K562 (cell line): ENCODE measurements around the gene TMEM79. TPM values are rescaled to one million over a fixed set of nuclear protein-coding genes. Genes with fewer than 3 reads are reported as not detected.
A peak's percentile ranks its signal among the peaks of the same experiment; 100 is the strongest.

Experiments
- ATAC-seq: fragments of 200-7000 bp; cut with Tn5 transposase; 3 replicates; pipeline ENCODE4 v1.9.1; 2020; ENCODE audit warnings: moderate library complexity
- Bru-seq: library from RNA; stranded (reverse); fragments of 400-500 nt; gene quantifications from one replicate; lab custom pipeline; 2021; lab: Mats Ljungman, UMichigan
- BruChase-seq, 2 experiments: library from RNA; stranded (reverse); fragments of 400-500 nt; gene quantifications; one replicate each; lab custom pipeline; 2021; lab: Mats Ljungman, UMichigan
- BruUV-seq: library from RNA; stranded (reverse); fragments of 400-500 nt; replicated peaks from 2 replicates; lab custom pipeline; 2021; lab: Mats Ljungman, UMichigan
- CTCF ChIA-PET: fragments of 300-600 bp; formaldehyde crosslinking; extraction: SDS; loops from one replicate; lab custom pipeline; 2021; ENCODE audit warnings: low intra/inter-chr PET ratio; lab: Yijun Ruan, JAX
- POLR2A ChIA-PET: fragments of 300-600, 350-650 bp; sonication (Branson Sonifier 250); formaldehyde crosslinking; extraction: SDS; loops from one replicate; lab custom pipeline; 2021; ENCODE audit warnings: antibody characterized with exemption, inconsistent platforms; lab: Yijun Ruan, JAX
- DNase-seq, 4 experiments: peaks; one replicate each; pipeline versions ENCODE4 v3.0.0 to v3.0.0-alpha.2; 2011 to 2018; ENCODE audit warnings: low spot score in 3 of 4, mixed read lengths in 3 of 4; ENCODE audit errors: extremely low read depth in 1 of 4
- FAIRE-seq: peaks from 2 replicates; lab custom pipeline; 2011; peaks lifted over from hg19 to GRCh38; lab: Jason Lieb, UNC
- H2AFZ ChIP-seq: 2 replicates; pipeline ENCODE4 v1.6.0; 2011; ENCODE audit warnings: low read depth, low read length, control low read depth, inconsistent platforms
- H3K27ac ChIP-seq: fragments of 200-600 bp; 3 replicates; pipeline ENCODE4 v1.8.0; 2011; ENCODE audit warnings: low read depth, mild to moderate bottlenecking, control low read depth, inconsistent platforms, low read length, moderate library complexity, mixed read lengths; ENCODE audit errors: extremely low read depth
- H3K27me3 ChIP-seq, 2 experiments: fragments of 300-600 bp in 1 of 2; 2 replicates in 1 of 2; 3 replicates in 1 of 2; pipeline versions ENCODE4 v1.6.0 to v1.8.0; 2011; ENCODE audit warnings: inconsistent platforms in 2 of 2, low read length in 2 of 2, mild to moderate bottlenecking in 1 of 2, mixed read lengths in 1 of 2, moderate library complexity in 1 of 2; ENCODE audit not compliant: control insufficient read depth in 2 of 2, insufficient read depth in 2 of 2
- H3K36me3 ChIP-seq: fragments of 300-600 bp; 3 replicates; pipeline ENCODE4 v1.8.0; 2011; ENCODE audit warnings: mild to moderate bottlenecking, low read length, inconsistent platforms; ENCODE audit not compliant: control insufficient read depth, insufficient read depth
- H3K4me1 ChIP-seq, 2 experiments: fragments of 200-600 bp in 1 of 2; replicated peaks in 1 of 2; 2 replicates in 1 of 2; 3 replicates in 1 of 2; pipeline versions ENCODE4 v1.5.1 to v1.8.0; 2011; ENCODE audit warnings: inconsistent platforms in 2 of 2, low read length in 2 of 2, mild to moderate bottlenecking in 1 of 2, mixed read lengths in 1 of 2, moderate library complexity in 1 of 2; ENCODE audit not compliant: control insufficient read depth in 2 of 2, insufficient read depth in 2 of 2
- H3K4me2 ChIP-seq: 2 replicates; pipeline ENCODE4 v1.6.1; 2011; ENCODE audit warnings: low read length, control low read depth, inconsistent platforms, mixed read lengths; ENCODE audit not compliant: insufficient read depth
- H3K4me3 ChIP-seq: fragments of 200-600 bp; sonication (generic), shearing (Covaris generic); 2 replicates; pipeline ENCODE4 v1.5.1; 2016; ENCODE audit warnings: control low read depth, inconsistent platforms
- H3K79me2 ChIP-seq: fragments of 200-600 bp; 3 replicates; pipeline ENCODE4 v1.8.0; 2011; ENCODE audit warnings: low read length, inconsistent platforms; ENCODE audit not compliant: control insufficient read depth, insufficient read depth
- H3K9ac ChIP-seq, 2 experiments: 2 replicates each; pipeline versions ENCODE4 v1.6.0 to v1.6.1; 2011; ENCODE audit warnings: low read depth in 2 of 2, low read length in 2 of 2, control low read depth in 1 of 2, inconsistent platforms in 1 of 2, mild to moderate bottlenecking in 1 of 2, mixed read lengths in 1 of 2; ENCODE audit not compliant: insufficient read depth in 1 of 2
- H3K9me1 ChIP-seq: one replicate; pipeline ENCODE4 v1.6.0; 2011; ENCODE audit warnings: inconsistent platforms, mild to moderate bottlenecking, low read length, moderate library complexity; ENCODE audit not compliant: control insufficient read depth, insufficient read depth
- H3K9me3 ChIP-seq: replicated peaks from 2 replicates; pipeline ENCODE4 v1.5.1; 2011; ENCODE audit warnings: low read depth, low read length, inconsistent platforms; ENCODE audit not compliant: control insufficient read depth, insufficient read depth
- H4K20me1 ChIP-seq: replicated peaks from 2 replicates; pipeline ENCODE4 v1.6.1; 2011; ENCODE audit warnings: low read length, inconsistent platforms, mixed read lengths; ENCODE audit not compliant: control insufficient read depth, insufficient read depth
- DLX4 ChIP-seq: fragments of 250-450 bp; sonication (Bioruptor Pico); IDR thresholded peaks from 2 replicates; pipeline ENCODE4 v1.6.1; 2021; ENCODE audit warnings: mild to moderate bottlenecking
- FIP1L1 ChIP-seq: fragments of 200-400 bp; formaldehyde crosslinking; IDR thresholded peaks from 2 replicates; pipeline ENCODE4 v1.6.1; 2018; ENCODE audit warnings: mild to moderate bottlenecking, low read depth, low read length; ENCODE audit not compliant: poor library complexity, severe bottlenecking
- GMEB1 ChIP-seq: fragments of 250-450 bp; sonication (Bioruptor Pico); IDR thresholded peaks from 2 replicates; pipeline ENCODE4 v1.4.0; 2020; ENCODE audit warnings: mild to moderate bottlenecking
- HOMEZ ChIP-seq: fragments of 250-450 bp; sonication (Bioruptor Pico); IDR thresholded peaks from 2 replicates; pipeline ENCODE4 v1.4.0; 2020; ENCODE audit warnings: mild to moderate bottlenecking, moderate library complexity
- ID3 ChIP-seq, 2 experiments: fragments of 250-450 bp in 1 of 2; fragments of 450-650 bp in 1 of 2; sonication (Bioruptor Pico) in 1 of 2; IDR thresholded peaks; 2 replicates each; pipeline versions ENCODE4 v1.6.1 to v1.8.0; 2016 to 2021; ENCODE audit warnings: mild to moderate bottlenecking in 2 of 2, moderate library complexity in 2 of 2, missing compliant biosample characterization in 1 of 2, missing genetic modification characterization in 1 of 2
- JUND ChIP-seq, 2 experiments: IDR thresholded peaks; 2 replicates in 1 of 2; 3 replicates in 1 of 2; pipeline ENCODE4 v1.6.1; 2011; ENCODE audit warnings: borderline replicate concordance in 2 of 2, low read depth in 2 of 2, low read length in 2 of 2, improper control_type of control experiment in 1 of 2, missing biosample characterization in 1 of 2, missing genetic modification characterization in 1 of 2, missing genetic modification reagents in 1 of 2
- KLF6 ChIP-seq: fragments of 250-450 bp; sonication (Bioruptor Pico); IDR thresholded peaks from 2 replicates; pipeline ENCODE4 v1.4.0; 2020; ENCODE audit warnings: mild to moderate bottlenecking, moderate library complexity, borderline replicate concordance
- L3MBTL2 ChIP-seq: fragments of 450-650 bp; IDR thresholded peaks from 2 replicates; pipeline ENCODE4 v1.6.1; 2016; ENCODE audit warnings: mild to moderate bottlenecking, moderate library complexity
- NEUROD1 ChIP-seq: fragments of 150-350 bp; IDR thresholded peaks from 2 replicates; pipeline ENCODE4 v1.6.1; 2014; ENCODE audit warnings: borderline replicate concordance, low read length, low read depth; ENCODE audit not compliant: partially characterized antibody
- NFATC3 ChIP-seq: fragments of 450-650 bp; IDR thresholded peaks from 2 replicates; pipeline ENCODE4 v1.6.1; 2017; ENCODE audit warnings: mild to moderate bottlenecking
- POLR2AphosphoS2 ChIP-seq: IDR thresholded peaks from 2 replicates; pipeline ENCODE4 v1.6.1; 2012; ENCODE audit warnings: low read length, improper control_type of control experiment
- ZNF23 ChIP-seq: fragments of 250-450 bp; sonication (Bioruptor Pico); IDR thresholded peaks from 2 replicates; pipeline ENCODE4 v1.4.0; 2020; ENCODE audit warnings: mild to moderate bottlenecking
- WGBS: fragments of 100-300 bp; shearing (Covaris generic); methylation state at CpG from one replicate; pipeline ENCODE4 v1.1.6; 2016; ENCODE audit warnings: low coverage, mixed read lengths; ENCODE audit not compliant: insufficient coverage; ENCODE audit errors: missing lambda C conversion rate; 5-methylcytosine and 5-hydroxymethylcytosine counted together
- in situ Hi-C: fragments of 300-500 bp; cut with MboI; formaldehyde crosslinking; loops from 4 replicates; pipeline ENCODE4 v1.15.0; 2018; ENCODE audit warnings: inconsistent platforms, mixed read lengths
- intact Hi-C: fragments of 100-400 bp; cut with micrococcal nuclease; formaldehyde crosslinking; loops from 2 replicates; pipeline ENCODE4 v1.14.2; 2022
- long read RNA-seq, 3 experiments: library from polyadenylated mRNA in 2 of 3; library from RNA in 1 of 3; unstranded in 2 of 3; stranded (forward) in 1 of 3; transcript quantifications; one replicate each; pipeline ENCODE4 v2.0.0, GENCODE V29; 2019 to 2022
- polyA minus RNA-seq, 3 experiments: library from RNA; depleted of rRNA, polyadenylated mRNA; stranded (reverse); fragments of >200 nt; gene quantifications; 2 replicates each; pipeline ENCODE4 v1.2.3, GENCODE V29; 2011
- polyA plus RNA-seq, 8 experiments: library from polyadenylated mRNA; depleted of rRNA in 4 of 8; stranded (reverse) in 5 of 8; unstranded in 3 of 8; fragments of >200 nt; fragmentation: Nextera tagmentation in 2 of 8; fragmentation: Illumina TruSeq in 1 of 8; extraction: Ambion mirVana in 2 of 8; extraction: Trizol in 1 of 8; gene quantifications; 2 replicates each; pipeline versions ENCODE4 v1.2.1 to v1.2.3, GENCODE V29; 2011 to 2014; ENCODE audit warnings: inconsistent platforms in 1 of 8, missing spikeins in 1 of 8
- total RNA-seq, 7 experiments: library from RNA; depleted of rRNA in 6 of 7; stranded (reverse); fragments of >200 nt in 6 of 7; fragmentation: Illumina TruSeq in 2 of 7; extraction: Trizol in 2 of 7; gene quantifications; 2 replicates each; pipeline versions ENCODE4 v1.2.1 to v1.2.3, GENCODE V29; 2011 to 2021; ENCODE audit warnings: low replicate concordance in 1 of 7

Gene TMEM79
- 7.9 and 23.3 TPM in 2 replicates for total RNA-seq (2011; cell fraction: chromatin; rRNA removed; ENCODE audit: low replicate concordance)
- 23.9 and 26.5 TPM in 2 replicates for total RNA-seq (2011; cell fraction: nucleolus; rRNA removed)
- 14.7 and 15.8 TPM in 2 replicates for total RNA-seq (2011; cell fraction: nucleoplasm; rRNA removed)
- total RNA-seq (2014; rRNA removed) (3.8 and 6.9 TPM in 2 replicates), total RNA-seq (2014; rRNA removed; fragmentation: Illumina TruSeq; extraction: Trizol) (2.1 and 2.6 TPM in 2 replicates), total RNA-seq (2015; rRNA removed; fragmentation: Illumina TruSeq; extraction: Trizol) (5.1 and 5.4 TPM in 2 replicates), total RNA-seq (2021) (6.8 and 7.2 TPM in 2 replicates), polyA plus RNA-seq (2011; rRNA removed) (4.0 and 4.8 TPM in 2 replicates), polyA plus RNA-seq (2014; fragmentation: Illumina TruSeq; extraction: Trizol) (5.6 and 5.7 TPM in 2 replicates), polyA plus RNA-seq (2014; fragmentation: Nextera tagmentation; extraction: Ambion mirVana) (1 to 10 TPM in 1 of 2 experiments, under 1 TPM in 1; 0.69 to 1.2 TPM), polyA plus RNA-seq (2014; rRNA removed) (6.1 and 8.3 TPM in 2 replicates), polyA minus RNA-seq (2011; rRNA and poly(A)+ RNA removed) (2.3 TPM in 2 replicates), Bru-seq, nascent RNA (percentile 55 among the genes with signal in this experiment), BruChase-seq, experiment 1, labeled RNA remaining after a 2-hour chase (percentile 54 among the genes with signal in this experiment), BruChase-seq, experiment 2, labeled RNA remaining after a 6-hour chase (percentile 58 among the genes with signal in this experiment)
- polyA plus RNA-seq (2011; cell fraction: cytosol; rRNA removed): 5.0 and 12.1 TPM in 2 replicates
- 10.3 and 25.9 TPM in 2 replicates for polyA plus RNA-seq (2011; cell fraction: nucleus; rRNA removed)
- polyA plus RNA-seq (2012): 5.7 and 9.5 TPM in 2 replicates
- polyA minus RNA-seq (2011; cell fraction: cytosol; rRNA and poly(A)+ RNA removed): 1.6 and 2.3 TPM in 2 replicates
- polyA minus RNA-seq (2011; cell fraction: nucleus; rRNA and poly(A)+ RNA removed): 7.0 and 10.9 TPM in 2 replicates
- long read RNA-seq, experiment 1, partial matches to known transcripts: 18 of 27 reads
- long read RNA-seq, experiment 1, other reads (novel, unspliced or antisense): 5 of 27 reads
- long read RNA-seq, experiment 2, partial matches to known transcripts: 1 of 5 reads
- long read RNA-seq, experiment 2, other reads (novel, unspliced or antisense): 1 of 5 reads
- long read RNA-seq, experiment 3, transcript TMEM79-201 (4 exons, 2,191 nt): major isoform, 8 of 12 reads
- long read RNA-seq, experiment 3, partial matches to known transcripts: 2 of 12 reads
- long read RNA-seq, experiment 3, other reads (novel, unspliced or antisense): 2 of 12 reads

GRCh38 chr1:156284112-156284511 lies at the start of gene TMEM79:
TSS of gene TMEM79 (plus strand) at chr1:156284325. CDS start at chr1:156285227, 902 bp downstream.
- intact Hi-C loops: no loop called here
- Histone ChIP-seq H2AFZ (peak within 1 kb of the TSS; percentile 97), H3K79me2 (peaks cover 45% of the 10 kb centered on the region), H3K9me1 (no peaks in the 10 kb centered on the region), H3K4me2 (peak within 1 kb of the TSS; percentile 100), H3K4me1 (peaks cover 6 to 10% of the 10 kb centered on the region in 2 experiments; a peak in 4 of 5 replicates), H3K27ac (peak within 1 kb of the TSS; percentile 93), H3K9me3 (no peaks in the 10 kb centered on the region), H3K4me3 (peak within 1 kb of the TSS; percentile 97), H4K20me1 (peaks cover 11% of the 10 kb centered on the region; the same call in 1 of the 2 replicates), H3K36me3 (peaks cover 35% of the 10 kb centered on the region), H3K9ac (peak within 1 kb of the TSS; percentile 91 to 97), H3K27me3 (no peaks in the 10 kb centered on the region)
- DNase-seq (no peak), ATAC-seq (no peak), FAIRE-seq (no peak)
- POLR2A ChIA-PET: interaction anchor here (1.2 to 6.3 kb wide), 7 partner anchors 10 to 71 kb away, joined by 3 to 63 read pairs (median 6); partner anchors contain the start of genes GLMP, PMF1 and VHLL
- in situ Hi-C loops: no loop called here
- 81% methylated on average over 7 of the region's 7 CpGs for WGBS
- BruUV-seq: no TSS peak
- CTCF ChIA-PET: no interaction called here
- TF ChIP-seq GMEB1 (CRISPR knock-in tag) (no peak), ID3 (CRISPR knock-in tag; IDR thresholded peaks at IDR 0.05) (no peak), ID3 (tag; IDR thresholded peaks at IDR 0.05) (no peak), L3MBTL2 (no peak), DLX4 (no peak), NFATC3 (no peak), NEUROD1 (no peak), POLR2AphosphoS2 (no peak), FIP1L1 (no peak), JUND (IDR thresholded peaks at IDR 0.05; ENCODE audit: borderline replicate concordance, low read depth, low read length) (no peak), JUND (tag; IDR thresholded peaks at IDR 0.05; ENCODE audit: borderline replicate concordance, low read depth, low read length) (no peak), ZNF23 (no peak), HOMEZ (no peak), KLF6 (no peak)
